ENCODE data around the gene PSG6.
"Not testable (repeated sequence)": the region's sequence is repeated elsewhere in the genome, so short reads cannot be mapped to it uniquely, and the experiment has no call there.

Gene PSG6

GRCh38 chr19:42900561-42900960 is 17.1 kb downstream of the PSG6 start:
- DNase-seq = not testable (repeated sequence)

GRCh38 chr19:42899674-42900073 is 18.0 kb downstream of the PSG6 start:
- DNase-seq = not testable (repeated sequence)

- not testable (repeated sequence) for DNase-seq
These were observed 18.6 kb downstream of the PSG6 start for GRCh38 chr19:42899110-42899509.

- not testable (repeated sequence) for DNase-seq
These were observed 19.0 kb downstream of the PSG6 start for GRCh38 chr19:42898656-42899055.

- DNase-seq = not testable (repeated sequence)
These were observed 20.0 kb downstream of the PSG6 start for GRCh38 chr19:42897729-42898128.

GRCh38 chr19:42890446-42890845 is 27.2 kb downstream of the PSG6 start:
- not testable (repeated sequence) for DNase-seq

- DNase-seq = not testable (repeated sequence)
These were observed 29.7 kb downstream of the PSG6 start for GRCh38 chr19:42887876-42888445.

GRCh38 chr19:42882730-42883129 is 35.0 kb downstream of the PSG6 start:
- not testable (repeated sequence) for DNase-seq

GRCh38 chr19:42882010-42882409 is 35.7 kb downstream of the PSG6 start:
- not testable (repeated sequence) for DNase-seq

- DNase-seq = not testable (repeated sequence)
These were observed 36.4 kb downstream of the PSG6 start for GRCh38 chr19:42881279-42881678.

- not testable (repeated sequence) for DNase-seq
These were observed 37.1 kb downstream of the PSG6 start for GRCh38 chr19:42880621-42881020.

GRCh38 chr19:42879613-42880012 is 38.1 kb downstream of the PSG6 start, which contains the start of gene PSG1:
TSS of gene PSG1 (minus strand) at chr19:42879713. CDS start at chr19:42879581, 132 bp downstream.
- DNase-seq = no peak

GRCh38 chr19:42876596-42876995 is 41.1 kb downstream of the PSG6 start:
- not testable (repeated sequence) for DNase-seq

- not testable (repeated sequence) for DNase-seq
These were observed 41.8 kb downstream of the PSG6 start for GRCh38 chr19:42875881-42876280.

- DNase-seq = not testable (repeated sequence)
These were observed 42.5 kb downstream of the PSG6 start for GRCh38 chr19:42874901-42875813.

GRCh38 chr19:42874136-42874535 is 43.6 kb downstream of the PSG6 start:
- not testable (repeated sequence) for DNase-seq

- DNase-seq = no peak
These were observed 45.1 kb downstream of the PSG6 start for GRCh38 chr19:42872608-42873007.

- no peak for DNase-seq
These were observed 60.2 kb downstream of the PSG6 start for GRCh38 chr19:42857544-42857867.

- DNase-seq = not testable (repeated sequence)
These were observed 60.7 kb downstream of the PSG6 start for GRCh38 chr19:42856866-42857543.

- not testable (repeated sequence) for DNase-seq
These were observed 62.9 kb downstream of the PSG6 start for GRCh38 chr19:42854745-42855144.

- not testable (repeated sequence) for DNase-seq
These were observed 64.5 kb downstream of the PSG6 start for GRCh38 chr19:42853231-42853630.

- not testable (repeated sequence) for DNase-seq
These were observed 64.9 kb downstream of the PSG6 start for GRCh38 chr19:42852821-42853220.

All from NCI-H345 (cell line).